ENCODE data around the gene NAB1.

GRCh38 chr2:190685333-190685732 lies 36.5 kb downstream of the NAB1 start:
- TF ChIP-seq CTCF (IDR thresholded peaks at IDR 0.05; ENCODE audit: extremely low read depth in 1 of 2, insufficient read depth in 1 of 2, low read depth in 1 of 2, low read length in 2 of 2) (no peak), POLR2A (IDR thresholded peaks at IDR 0.05; ENCODE audit: low read depth, low read length) (no peak), POLR2AphosphoS5 (IDR thresholded peaks at IDR 0.05; ENCODE audit: insufficient read depth, low read depth, low read length) (no peak), MYC (IDR thresholded peaks at IDR 0.05; ENCODE audit: low read depth, low read length) (no peak), FOS (IDR thresholded peaks at IDR 0.05; ENCODE audit: borderline replicate concordance, insufficient read depth, low read length) (no peak)

All from endothelial cell of umbilical vein (primary cell).